ENCODE results near the gene MIF4GD. TPM values are rescaled to one million over a fixed set of nuclear protein-coding genes. Genes with fewer than 3 reads are reported as not detected.

Gene MIF4GD
- total RNA-seq, 1 experiment from 2014 or later: 14.7 TPM

GRCh38 chr17:75228305-75228704, 42.7 kb downstream of the MIF4GD start:
- Histone ChIP-seq H3K9me3 (ENCODE audit: low read depth, low read length, poor library complexity, severe bottlenecking) (no peaks in the 10 kb centered on the region), H3K4me3 (ENCODE audit: low read depth, low read length, poor library complexity, severe bottlenecking) (no peak overlapping the region), H3K27me3 (replicated peaks; ENCODE audit: insufficient read depth, low read depth, low read length, poor library complexity) (no peaks in the 10 kb centered on the region), H3K27ac (ENCODE audit: low read depth, low read length, poor library complexity, severe bottlenecking) (peak overlapping the region; percentile 24), H3K4me1 (ENCODE audit: insufficient read depth, low read length, poor library complexity, severe bottlenecking) (no peaks in the 10 kb centered on the region), H3K36me3 (ENCODE audit: insufficient read depth, low read length, poor library complexity, severe bottlenecking) (peaks cover 81% of the 10 kb centered on the region)
- TF ChIP-seq CTCF (conservative IDR thresholded peaks at IDR 0.05; ENCODE audit: low read depth, low read length) (no peak), EZH2 (IDR thresholded peaks at IDR 0.05; ENCODE audit: borderline replicate concordance, low read depth, low read length, poor library complexity, severe bottlenecking) (no peak)
- no peak for DNase-seq (ENCODE audit: low spot score)
- intact Hi-C loops (cut with micrococcal nuclease; ENCODE audit: unreplicated experiment): no loop called here
- CTCF ChIA-PET: no interaction called here
- POLR2A ChIA-PET (ENCODE audit: low non-redundant PET): interaction anchor here (0.6 kb wide), 1 partner anchor 355 kb away, joined by 3 read pairs; no protein-coding TSS in a partner anchor
- TSS peak; percentile 14 for BruUV-seq (replicated peaks)

- peaks cover 75% of the 10 kb centered on the region for H3K36me3 ChIP-seq (ENCODE audit: insufficient read depth, low read length, poor library complexity, severe bottlenecking)
- BruUV-seq (replicated peaks): no TSS peak
- POLR2A ChIA-PET (ENCODE audit: low non-redundant PET): interaction anchor here (0.6 kb wide), 1 partner anchor 354 kb away, joined by 3 read pairs; no protein-coding TSS in a partner anchor
Observed at GRCh38 chr17:75227729-75228128, 43.3 kb downstream of the MIF4GD start.

GRCh38 chr17:75225016-75225415, 46.0 kb downstream of the MIF4GD start:
- Histone ChIP-seq H3K36me3 (ENCODE audit: insufficient read depth, low read length, poor library complexity, severe bottlenecking) (peaks cover 64% of the 10 kb centered on the region), H3K4me1 (ENCODE audit: insufficient read depth, low read length, poor library complexity, severe bottlenecking) (no peaks in the 10 kb centered on the region), H3K27me3 (replicated peaks; ENCODE audit: insufficient read depth, low read depth, low read length, poor library complexity) (no peaks in the 10 kb centered on the region), H3K4me3 (ENCODE audit: low read depth, low read length, poor library complexity, severe bottlenecking) (no peak overlapping the region), H3K9me3 (ENCODE audit: low read depth, low read length, poor library complexity, severe bottlenecking) (no peaks in the 10 kb centered on the region), H3K27ac (ENCODE audit: low read depth, low read length, poor library complexity, severe bottlenecking) (no peak overlapping the region)
- POLR2A ChIA-PET (ENCODE audit: low non-redundant PET): no interaction called here
- CTCF ChIA-PET: interaction anchor here (0.6 kb wide), 1 partner anchor 1186 kb away, joined by 3 read pairs; no protein-coding TSS in a partner anchor
- no TSS peak for BruUV-seq (replicated peaks)
- TF ChIP-seq CTCF (conservative IDR thresholded peaks at IDR 0.05; ENCODE audit: low read depth, low read length) (no peak), EZH2 (IDR thresholded peaks at IDR 0.05; ENCODE audit: borderline replicate concordance, low read depth, low read length, poor library complexity, severe bottlenecking) (no peak)
- DNase-seq (ENCODE audit: low spot score): no peak
- intact Hi-C loops (cut with micrococcal nuclease; ENCODE audit: unreplicated experiment): no loop called here

More at GRCh38 chr17:75227729-75228128, 43.3 kb downstream of the MIF4GD start:
- no peak for TF ChIP-seq CTCF (conservative IDR thresholded peaks at IDR 0.05; ENCODE audit: low read depth, low read length)
- no peaks in the 10 kb centered on the region for H3K9me3 ChIP-seq (ENCODE audit: low read depth, low read length, poor library complexity, severe bottlenecking)
- DNase-seq (ENCODE audit: low spot score): no peak
- H3K4me3 ChIP-seq (ENCODE audit: low read depth, low read length, poor library complexity, severe bottlenecking): no peak overlapping the region
- H3K27me3 ChIP-seq (replicated peaks; ENCODE audit: insufficient read depth, low read depth, low read length, poor library complexity): no peaks in the 10 kb centered on the region
- H3K4me1 ChIP-seq (ENCODE audit: insufficient read depth, low read length, poor library complexity, severe bottlenecking): no peaks in the 10 kb centered on the region
- intact Hi-C loops (cut with micrococcal nuclease; ENCODE audit: unreplicated experiment): no loop called here
- no peak overlapping the region for H3K27ac ChIP-seq (ENCODE audit: low read depth, low read length, poor library complexity, severe bottlenecking)
- CTCF ChIA-PET: no interaction called here
